ENCODE results near the gene ID3. TPM values are rescaled to one million over a fixed set of nuclear protein-coding genes. Genes with fewer than 3 reads are reported as not detected.

ID3 gene
- total RNA-seq, 1 experiment from 2014 or later = 119 TPM

GRCh38 chr1:23515905-23516304 lies 43.4 kb downstream of the ID3 start:
- H3K56ac ChIP-seq (ENCODE audit: insufficient read length, low read depth, low read length) = no peak overlapping the region
- H4K8ac ChIP-seq (replicated peaks; ENCODE audit: insufficient read length, low read depth, low read length) = no peak overlapping the region
- H4K5ac ChIP-seq (ENCODE audit: insufficient read length, low read depth, low read length) = no peak overlapping the region
- no peak for TF ChIP-seq CTCF (conservative IDR thresholded peaks at IDR 0.05)
- no peak overlapping the region for H3K27ac Mint-ChIP-seq
- no peaks in the 10 kb centered on the region for H3K79me1 ChIP-seq (ENCODE audit: insufficient read depth, low read depth, low read length, poor library complexity, severe bottlenecking)
- no peaks in the 10 kb centered on the region for H4K20me1 ChIP-seq (ENCODE audit: control insufficient read depth, insufficient read depth, insufficient read length)
- no peaks in the 10 kb centered on the region for H3K4me1 Mint-ChIP-seq
- H3K4me3 Mint-ChIP-seq = no peak overlapping the region; a peak in 1 of 5 replicates
- H3K23me2 ChIP-seq (ENCODE audit: insufficient read length, low read depth, low read length, poor library complexity, severe bottlenecking) = no peaks in the 10 kb centered on the region
- no peak overlapping the region for H2BK15ac ChIP-seq (ENCODE audit: low read depth, low read length)
- no peak overlapping the region for H3K4me2 ChIP-seq (ENCODE audit: insufficient read depth, insufficient read length, low read length)
- DNase-seq = no peak
- H3K79me2 ChIP-seq (ENCODE audit: insufficient read depth, low read length) = no peaks in the 10 kb centered on the region
- H3K18ac ChIP-seq (ENCODE audit: insufficient read length, low read depth, low read length) = no peak overlapping the region
- no peak overlapping the region for H2BK5ac ChIP-seq (ENCODE audit: insufficient read length, low read length)
- H2BK120ac ChIP-seq (ENCODE audit: low read depth, low read length, poor library complexity, severe bottlenecking) = no peak overlapping the region
- H3K9ac ChIP-seq (ENCODE audit: extremely low read depth, insufficient read length, low read length) = no peak overlapping the region
- H3K27me3 ChIP-seq (ENCODE audit: insufficient read depth, low read length) = no peaks in the 10 kb centered on the region
- no peak overlapping the region for H3K14ac ChIP-seq (ENCODE audit: insufficient read depth, low read length)
- H3K4me1 ChIP-seq (ENCODE audit: insufficient read depth, low read length) = no peaks in the 10 kb centered on the region
- H3K4ac ChIP-seq (ENCODE audit: low read depth, low read length) = no peak overlapping the region
- no peak overlapping the region for H2AK5ac ChIP-seq (ENCODE audit: insufficient read length, low read length)
- H3K27me3 Mint-ChIP-seq (ENCODE audit: low read depth) = no peaks in the 10 kb centered on the region; the same call in 1 of the 2 replicates
- no peak overlapping the region for H3K23ac ChIP-seq (ENCODE audit: insufficient read length, low read depth, low read length)
- H3T11ph ChIP-seq (ENCODE audit: low read length) = no peak overlapping the region
- no peak overlapping the region for H3K27ac ChIP-seq (ENCODE audit: insufficient read length, low read depth, low read length)
- no peak overlapping the region for H4K91ac ChIP-seq (ENCODE audit: insufficient read length, low read depth, low read length)
- H3K9me3 Mint-ChIP-seq = no peaks in the 10 kb centered on the region
- H3K36me3 Mint-ChIP-seq (ENCODE audit: insufficient read depth in 1 of 3, low read depth in 3 of 3) = peaks cover 11 to 35% (median 33%) of the 10 kb centered on the region in 3 experiments; a peak in 6 of 7 replicates
- H3K9me3 ChIP-seq (ENCODE audit: control insufficient read depth, low read depth, low read length) = no peaks in the 10 kb centered on the region
- H2AFZ ChIP-seq (ENCODE audit: low read length) = no peak overlapping the region
- no peak overlapping the region for H2BK20ac ChIP-seq (ENCODE audit: low read depth, low read length, poor library complexity, severe bottlenecking)
- WGBS (ENCODE audit: extremely low coverage, insufficient read length, low lambda C conversion rate) = no CpG with 5 or more reads among the region's 4 CpGs
- no peak overlapping the region for H2BK12ac ChIP-seq (ENCODE audit: insufficient read length, low read depth, low read length)
